GM13977 (cell line): ENCODE measurements around the gene COL13A1.

Source experiments
- DNase-seq: peaks from one replicate; pipeline ENCODE4 v3.0.0; 2012; ENCODE audit warnings: low spot score
- CTCF ChIP-seq: IDR thresholded peaks from 2 replicates; pipeline ENCODE4 v1.5.1; 2012; ENCODE audit warnings: mild to moderate bottlenecking, control low read depth; ENCODE audit not compliant: insufficient read depth; ENCODE audit errors: extremely low read depth, missing control alignments
- in situ Hi-C: fragments of 300-500 bp; cut with MboI; formaldehyde crosslinking; loops from one replicate; pipeline ENCODE4 v1.12.0; 2022; ENCODE audit warnings: low sequenced_read_pairs, low pct_unique_long_range_greater_than_20kb, mixed read lengths, inconsistent platforms; ENCODE audit not compliant: unreplicated experiment

Gene COL13A1

GRCh38 chr10:69828144-69828870 lies 26.6 kb downstream of the COL13A1 start:
- no peak for TF ChIP-seq CTCF
- DNase-seq, result no peak
- in situ Hi-C loops, result no loop called here

GRCh38 chr10:69829775-69830174 lies 28.1 kb downstream of the COL13A1 start:
- DNase-seq, result no peak
- no peak for TF ChIP-seq CTCF
- in situ Hi-C loops, result no loop called here

DNA sequence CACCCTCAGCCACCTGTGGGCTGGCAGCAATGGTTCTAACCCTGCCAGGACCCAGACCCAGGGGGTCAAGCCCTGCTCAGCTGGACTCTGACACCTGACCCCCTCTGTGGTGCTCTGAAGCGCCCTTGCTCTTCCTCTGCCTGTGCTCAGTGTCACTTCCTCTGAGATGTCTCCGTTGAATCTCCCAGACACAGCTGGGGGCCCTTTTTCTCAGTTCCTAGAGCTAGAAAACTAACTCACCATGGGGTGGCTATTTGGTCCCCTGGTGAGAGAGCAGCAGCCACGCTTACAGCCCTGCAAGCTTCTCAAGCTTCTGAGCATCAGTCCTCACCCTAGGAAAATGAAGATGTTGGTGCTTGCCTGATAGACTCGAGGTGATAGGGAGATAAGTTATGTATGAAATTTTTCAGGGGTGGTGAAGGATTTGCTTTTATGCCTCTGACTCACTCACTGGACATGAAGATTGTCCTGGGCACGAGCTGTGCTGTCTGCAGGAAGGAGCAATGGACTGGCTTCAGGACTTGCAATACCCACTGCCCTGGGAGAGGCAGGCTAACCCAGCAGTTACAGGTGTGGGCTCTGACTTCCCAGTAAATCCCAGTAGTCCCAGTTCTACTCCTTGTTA lies 29.6 kb downstream of the COL13A1 start:
- in situ Hi-C loops, result no loop called here

DNA sequence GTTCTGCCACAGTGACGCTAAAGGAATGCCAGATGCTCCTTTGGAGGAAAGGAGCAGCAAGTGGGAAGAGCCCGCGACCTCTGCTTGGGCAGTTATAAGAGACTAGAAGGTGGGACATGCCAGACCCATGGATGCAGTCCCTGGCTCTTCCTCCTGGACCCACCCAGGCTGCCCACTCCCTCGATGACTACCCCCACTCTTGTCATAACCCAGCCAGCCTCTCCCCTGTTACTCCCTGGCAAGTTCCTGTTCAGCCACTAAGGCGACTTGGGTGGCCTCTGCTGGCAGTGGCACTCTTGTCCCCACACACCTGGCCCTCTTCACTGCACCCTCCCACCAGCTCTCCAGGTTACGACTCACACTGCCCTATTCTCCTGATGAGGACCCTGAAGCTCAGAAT lies 33.5 kb downstream of the COL13A1 start:
- no peak for DNase-seq
- in situ Hi-C loops, result no loop called here
- TF ChIP-seq CTCF, result no peak

More for the DNA sequence above, 29.6 kb downstream of the COL13A1 start:
- no peak for TF ChIP-seq CTCF
- no peak for DNase-seq

DNA sequence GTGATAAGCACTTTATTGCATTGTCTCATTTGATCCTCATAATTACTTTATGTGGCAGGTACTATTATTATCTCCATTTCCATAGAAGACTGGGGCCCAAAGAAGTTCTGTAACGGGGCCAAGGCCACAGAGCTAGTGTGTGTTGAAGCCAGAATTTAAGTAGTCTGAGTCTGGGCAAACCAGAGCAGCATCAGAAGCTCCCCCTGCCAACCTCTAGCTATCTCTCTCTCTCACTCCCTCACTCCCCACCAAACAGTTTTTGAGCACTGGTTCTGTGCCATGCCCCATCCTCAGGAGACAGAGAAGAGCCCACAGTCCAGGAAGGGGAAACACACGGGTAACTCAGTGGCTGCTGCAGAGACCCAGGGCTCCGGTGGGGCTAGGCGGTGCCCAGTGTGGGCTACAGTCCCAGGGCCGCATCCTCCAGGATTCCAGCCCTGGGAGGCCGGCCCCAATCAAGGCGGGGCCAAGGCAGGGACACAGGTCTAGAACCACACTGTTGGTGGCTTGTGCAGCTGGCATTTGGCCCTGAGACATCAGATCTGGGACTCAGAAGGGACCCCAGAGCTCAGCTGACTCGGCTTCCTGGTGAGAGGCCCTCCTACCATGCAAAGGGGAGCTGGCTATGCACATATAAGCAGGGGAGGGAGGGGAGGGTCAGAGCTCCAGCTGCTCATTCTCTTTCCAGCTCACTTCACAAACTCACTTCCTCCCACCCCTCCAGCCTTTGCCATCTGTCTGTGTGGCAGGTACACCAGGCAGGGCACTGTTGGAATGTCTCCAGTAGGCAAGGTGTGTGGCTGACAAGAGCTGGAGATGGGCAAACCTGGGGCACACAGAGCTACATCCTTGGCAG lies 34.4 kb downstream of the COL13A1 start:
- in situ Hi-C loops, result no loop called here
- no peak for DNase-seq
- no peak for TF ChIP-seq CTCF

DNA sequence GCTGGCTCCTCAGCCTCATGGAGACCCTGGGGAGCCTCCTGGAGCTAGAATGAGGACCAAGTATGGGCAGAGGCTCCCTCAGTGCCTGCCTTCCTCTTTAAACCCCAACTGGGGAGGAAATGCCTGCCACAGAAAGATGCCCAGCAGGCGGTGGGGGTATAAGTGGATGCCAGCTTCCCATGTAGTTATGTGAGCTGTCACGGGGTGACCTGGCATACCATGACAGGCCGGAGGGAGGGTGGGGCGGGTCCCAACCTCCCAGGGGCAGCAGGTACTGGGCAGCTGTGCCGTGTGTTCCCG lies 35.0 kb downstream of the COL13A1 start:
- no peak for TF ChIP-seq CTCF
- DNase-seq, result no peak

More for the DNA sequence above, 35.0 kb downstream of the COL13A1 start:
- in situ Hi-C loops, result no loop called here
